Progenitor cell of endocrine pancreas (in vitro differentiated cells): Measurements from ENCODE around the gene TPPP. TPM values are rescaled to one million over a fixed set of nuclear protein-coding genes. Genes with fewer than 3 reads are reported as not detected.

Source experiments
- DNase-seq: peaks from one replicate; pipeline ENCODE4 v3.0.0; 2021; ENCODE audit warnings: low spot score; ENCODE audit not compliant: unreplicated experiment
- H3K27ac Mint-ChIP-seq: 2 replicates; pipeline ENCODE4 v1.8.0; 2021; ENCODE audit warnings: mild to moderate bottlenecking, moderate library complexity, mixed read lengths
- H3K27me3 Mint-ChIP-seq: 2 replicates; pipeline ENCODE4 v1.8.0; 2021; ENCODE audit warnings: mixed read lengths
- H3K36me3 Mint-ChIP-seq: 2 replicates; pipeline ENCODE4 v1.8.0; 2022; ENCODE audit warnings: mixed read lengths; ENCODE audit not compliant: insufficient read depth
- H3K4me1 Mint-ChIP-seq: 2 replicates; pipeline ENCODE4 v1.8.0; 2021; ENCODE audit warnings: low read depth, mixed read lengths
- H3K4me3 Mint-ChIP-seq: 2 replicates; pipeline ENCODE4 v1.8.0; 2021; ENCODE audit warnings: low read depth, mild to moderate bottlenecking, moderate library complexity, mixed read lengths
- H3K9me3 Mint-ChIP-seq: 2 replicates; pipeline ENCODE4 v1.8.0; 2021; ENCODE audit warnings: low read depth, mixed read lengths
- CTCF ChIP-seq: fragments of 200-600 bp; sonication (generic); IDR thresholded peaks from one replicate; pipeline ENCODE4 v1.5.0; 2021; ENCODE audit warnings: antibody characterized with exemption, mild to moderate bottlenecking; ENCODE audit not compliant: unreplicated experiment
- total RNA-seq: library from RNA; stranded (reverse); gene quantifications from 2 replicates; pipeline ENCODE4 v1.2.1, GENCODE V29; 2021

Gene TPPP
- total RNA-seq, 1 donor from 2014 or later = 2.9 TPM

DNA sequence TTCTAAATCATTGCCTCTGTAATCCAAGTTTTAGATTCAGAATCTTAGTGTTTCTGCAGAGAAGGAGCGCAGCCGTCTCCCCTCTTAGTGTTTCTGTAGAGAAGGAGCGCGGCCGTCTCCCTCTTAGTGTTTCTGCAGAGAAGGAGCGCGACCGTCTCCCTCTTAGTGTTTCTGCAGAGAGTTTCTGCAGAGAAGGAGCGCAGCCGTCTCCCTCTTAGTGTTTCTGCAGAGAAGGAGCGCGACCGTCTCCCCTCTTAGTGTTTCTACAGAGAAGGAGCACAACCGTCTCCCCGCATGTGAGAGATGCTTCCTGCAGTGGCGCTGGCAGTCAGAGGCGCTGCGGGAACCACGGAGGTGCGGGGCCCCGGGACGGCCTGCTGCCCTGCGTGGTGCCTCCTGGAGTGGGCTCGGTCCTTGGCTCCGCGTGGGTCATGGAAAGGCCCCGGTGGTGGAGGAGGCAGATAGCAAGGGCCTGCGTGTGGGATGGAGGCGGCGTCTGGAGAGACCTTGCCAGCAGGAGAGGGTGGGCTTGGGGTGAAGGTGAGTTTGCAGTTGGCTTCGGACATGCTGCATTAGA, 70.1 kb downstream of the TPPP start:
- H3K4me3 Mint-ChIP-seq = no peak overlapping the region
- H3K27ac Mint-ChIP-seq = no peak overlapping the region
- H3K36me3 Mint-ChIP-seq = peaks cover 16% of the 10 kb centered on the region
- H3K9me3 Mint-ChIP-seq = no peaks in the 10 kb centered on the region
- TF ChIP-seq CTCF = no peak
- DNase-seq = no peak
- no peaks in the 10 kb centered on the region for H3K27me3 Mint-ChIP-seq
- no peaks in the 10 kb centered on the region for H3K4me1 Mint-ChIP-seq

GRCh38 chr5:622359-622758, 70.8 kb downstream of the TPPP start:
- TF ChIP-seq CTCF = no peak
- Mint-ChIP-seq H3K27me3 (no peaks in the 10 kb centered on the region), H3K4me1 (no peaks in the 10 kb centered on the region), H3K27ac (no peak overlapping the region), H3K36me3 (peaks cover 11% of the 10 kb centered on the region), H3K4me3 (no peak overlapping the region), H3K9me3 (no peaks in the 10 kb centered on the region)
- DNase-seq = no peak

DNA sequence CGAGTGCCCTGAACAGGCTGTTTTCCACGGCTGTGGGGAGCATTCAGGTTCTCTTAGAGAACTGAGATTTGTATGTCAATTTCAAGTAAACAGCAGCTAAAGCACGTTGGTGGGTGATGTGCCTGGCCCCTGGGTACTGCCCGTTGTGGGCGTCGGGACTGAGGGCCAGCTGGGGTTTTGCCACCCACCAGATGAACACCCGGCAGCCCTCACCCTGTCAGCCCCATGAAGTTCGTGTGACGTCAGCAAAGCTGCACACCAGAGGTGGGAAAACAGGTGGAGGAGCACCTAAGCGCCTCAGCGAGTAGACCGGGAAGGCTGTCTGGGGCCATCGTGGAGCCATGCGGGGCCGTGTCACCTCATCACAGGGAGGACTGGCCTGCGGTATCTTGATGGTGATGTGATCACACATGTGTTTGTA, 71.8 kb downstream of the TPPP start:
- TF ChIP-seq CTCF = no peak
- DNase-seq = no peak
- no peak overlapping the region for H3K27ac Mint-ChIP-seq
- H3K4me1 Mint-ChIP-seq = no peaks in the 10 kb centered on the region
- no peaks in the 10 kb centered on the region for H3K9me3 Mint-ChIP-seq
- peaks cover 9% of the 10 kb centered on the region for H3K36me3 Mint-ChIP-seq
- H3K4me3 Mint-ChIP-seq = no peak overlapping the region
- H3K27me3 Mint-ChIP-seq = no peaks in the 10 kb centered on the region

- DNase-seq = no peak
- peaks cover 9% of the 10 kb centered on the region for H3K36me3 Mint-ChIP-seq
- no peak overlapping the region for H3K4me3 Mint-ChIP-seq
Measured at GRCh38 chr5:620586-621180, 72.5 kb downstream of the TPPP start.

GRCh38 chr5:620152-620551, 73.0 kb downstream of the TPPP start:
- H3K27ac Mint-ChIP-seq = no peak overlapping the region
- H3K4me1 Mint-ChIP-seq = no peaks in the 10 kb centered on the region
- no peak overlapping the region for H3K4me3 Mint-ChIP-seq
- H3K9me3 Mint-ChIP-seq = peaks cover 5% of the 10 kb centered on the region
- no peak for TF ChIP-seq CTCF
- H3K27me3 Mint-ChIP-seq = no peaks in the 10 kb centered on the region
- H3K36me3 Mint-ChIP-seq = peaks cover 12% of the 10 kb centered on the region
- DNase-seq = no peak

More at GRCh38 chr5:620586-621180, 72.5 kb downstream of the TPPP start:
- Mint-ChIP-seq H3K27ac (no peak overlapping the region), H3K27me3 (no peaks in the 10 kb centered on the region), H3K4me1 (no peaks in the 10 kb centered on the region), H3K9me3 (peaks cover under 1% of the 10 kb centered on the region)
- TF ChIP-seq CTCF = no peak
